K562 (cell line): Measurements from ENCODE around the gene HIVEP1. TPM values are rescaled to one million over a fixed set of nuclear protein-coding genes. Genes with fewer than 3 reads are reported as not detected.

ENCODE experiments used
- ATAC-seq: fragments of 200-7000 bp; cut with Tn5 transposase; 3 replicates; pipeline ENCODE4 v1.9.1; 2020; ENCODE audit warnings: moderate library complexity
- BruUV-seq: library from RNA; stranded (reverse); fragments of 400-500 nt; replicated peaks from 2 replicates; lab custom pipeline; 2021; lab: Mats Ljungman, UMichigan
- CTCF ChIA-PET: fragments of 300-600 bp; formaldehyde crosslinking; extraction: SDS; loops from one replicate; lab custom pipeline; 2021; ENCODE audit warnings: low intra/inter-chr PET ratio; lab: Yijun Ruan, JAX
- POLR2A ChIA-PET: fragments of 300-600, 350-650 bp; sonication (Branson Sonifier 250); formaldehyde crosslinking; extraction: SDS; loops from one replicate; lab custom pipeline; 2021; ENCODE audit warnings: antibody characterized with exemption, inconsistent platforms; lab: Yijun Ruan, JAX
- DNase-seq, 4 experiments: peaks; one replicate each; pipeline versions ENCODE4 v3.0.0 to v3.0.0-alpha.2; 2011 to 2018; ENCODE audit warnings: low spot score in 3 of 4, mixed read lengths in 3 of 4; ENCODE audit errors: extremely low read depth in 1 of 4
- FAIRE-seq: peaks from 2 replicates; lab custom pipeline; 2011; peaks lifted over from hg19 to GRCh38; lab: Jason Lieb, UNC
- H2AFZ ChIP-seq: 2 replicates; pipeline ENCODE4 v1.6.0; 2011; ENCODE audit warnings: low read depth, low read length, control low read depth, inconsistent platforms
- H3K27ac ChIP-seq: fragments of 200-600 bp; 3 replicates; pipeline ENCODE4 v1.8.0; 2011; ENCODE audit warnings: low read depth, mild to moderate bottlenecking, control low read depth, inconsistent platforms, low read length, moderate library complexity, mixed read lengths; ENCODE audit errors: extremely low read depth
- H3K27me3 ChIP-seq, 2 experiments: fragments of 300-600 bp in 1 of 2; 2 replicates in 1 of 2; 3 replicates in 1 of 2; pipeline versions ENCODE4 v1.6.0 to v1.8.0; 2011; ENCODE audit warnings: inconsistent platforms in 2 of 2, low read length in 2 of 2, mild to moderate bottlenecking in 1 of 2, mixed read lengths in 1 of 2, moderate library complexity in 1 of 2; ENCODE audit not compliant: control insufficient read depth in 2 of 2, insufficient read depth in 2 of 2
- H3K36me3 ChIP-seq: fragments of 300-600 bp; 3 replicates; pipeline ENCODE4 v1.8.0; 2011; ENCODE audit warnings: mild to moderate bottlenecking, low read length, inconsistent platforms; ENCODE audit not compliant: control insufficient read depth, insufficient read depth
- H3K4me1 ChIP-seq, 2 experiments: fragments of 200-600 bp in 1 of 2; replicated peaks in 1 of 2; 2 replicates in 1 of 2; 3 replicates in 1 of 2; pipeline versions ENCODE4 v1.5.1 to v1.8.0; 2011; ENCODE audit warnings: inconsistent platforms in 2 of 2, low read length in 2 of 2, mild to moderate bottlenecking in 1 of 2, mixed read lengths in 1 of 2, moderate library complexity in 1 of 2; ENCODE audit not compliant: control insufficient read depth in 2 of 2, insufficient read depth in 2 of 2
- H3K4me2 ChIP-seq: 2 replicates; pipeline ENCODE4 v1.6.1; 2011; ENCODE audit warnings: low read length, control low read depth, inconsistent platforms, mixed read lengths; ENCODE audit not compliant: insufficient read depth
- H3K4me3 ChIP-seq: fragments of 200-600 bp; sonication (generic), shearing (Covaris generic); 2 replicates; pipeline ENCODE4 v1.5.1; 2016; ENCODE audit warnings: control low read depth, inconsistent platforms
- H3K79me2 ChIP-seq: fragments of 200-600 bp; 3 replicates; pipeline ENCODE4 v1.8.0; 2011; ENCODE audit warnings: low read length, inconsistent platforms; ENCODE audit not compliant: control insufficient read depth, insufficient read depth
- H3K9ac ChIP-seq, 2 experiments: 2 replicates each; pipeline versions ENCODE4 v1.6.0 to v1.6.1; 2011; ENCODE audit warnings: low read depth in 2 of 2, low read length in 2 of 2, control low read depth in 1 of 2, inconsistent platforms in 1 of 2, mild to moderate bottlenecking in 1 of 2, mixed read lengths in 1 of 2; ENCODE audit not compliant: insufficient read depth in 1 of 2
- H3K9me1 ChIP-seq: one replicate; pipeline ENCODE4 v1.6.0; 2011; ENCODE audit warnings: inconsistent platforms, mild to moderate bottlenecking, low read length, moderate library complexity; ENCODE audit not compliant: control insufficient read depth, insufficient read depth
- H3K9me3 ChIP-seq: replicated peaks from 2 replicates; pipeline ENCODE4 v1.5.1; 2011; ENCODE audit warnings: low read depth, low read length, inconsistent platforms; ENCODE audit not compliant: control insufficient read depth, insufficient read depth
- H4K20me1 ChIP-seq: replicated peaks from 2 replicates; pipeline ENCODE4 v1.6.1; 2011; ENCODE audit warnings: low read length, inconsistent platforms, mixed read lengths; ENCODE audit not compliant: control insufficient read depth, insufficient read depth
- C11orf30 ChIP-seq: fragments of 450-650 bp; IDR thresholded peaks from 2 replicates; pipeline ENCODE4 v1.6.1; 2016; ENCODE audit warnings: low read depth, mild to moderate bottlenecking
- DDX20 ChIP-seq: fragments of 450-650 bp; IDR thresholded peaks from 2 replicates; pipeline ENCODE4 v1.6.1; 2016; ENCODE audit warnings: missing genetic modification characterization, low read depth, mild to moderate bottlenecking, missing compliant biosample characterization, moderate library complexity
- E2F4 ChIP-seq: sonication (generic); formaldehyde crosslinking; IDR thresholded peaks from 2 replicates; pipeline ENCODE4 v1.8.0; 2022; ENCODE audit warnings: mild to moderate bottlenecking, low read depth, missing genetic modification reagents
- ETV5 ChIP-seq: sonication (generic); formaldehyde crosslinking; IDR thresholded peaks from 2 replicates; pipeline ENCODE4 v1.4.0; 2020; ENCODE audit warnings: low read depth, mild to moderate bottlenecking, missing genetic modification reagents
- HDAC1 ChIP-seq, 2 experiments: fragments of 450-650 bp; IDR thresholded peaks; 2 replicates each; pipeline ENCODE4 v1.6.1; 2016 to 2017; ENCODE audit warnings: inconsistent platforms in 1 of 2, mild to moderate bottlenecking in 1 of 2, moderate library complexity in 1 of 2
- MAFF ChIP-seq: IDR thresholded peaks from 2 replicates; pipeline ENCODE4 v1.6.1; 2012; ENCODE audit warnings: low read length, improper control_type of control experiment
- MAFG ChIP-seq: fragments of 450-650 bp; conservative IDR thresholded peaks from 2 replicates; pipeline ENCODE4 v1.6.1; 2016; ENCODE audit warnings: missing genetic modification characterization, missing compliant biosample characterization
- MAFK ChIP-seq: IDR thresholded peaks from 2 replicates; pipeline ENCODE4 v1.6.1; 2011; ENCODE audit warnings: low read length, improper control_type of control experiment
- MXD1 ChIP-seq: fragments of 250-450 bp; sonication (Bioruptor Pico); IDR thresholded peaks from 2 replicates; pipeline ENCODE4 v1.8.0; 2021; ENCODE audit warnings: borderline replicate concordance, mild to moderate bottlenecking, moderate library complexity; ENCODE audit not compliant: poor library complexity, severe bottlenecking
- MYNN ChIP-seq, 2 experiments: sonication (generic); formaldehyde crosslinking in 1 of 2; IDR thresholded peaks; 2 replicates each; pipeline versions ENCODE4 v1.5.0 to v1.6.1; 2016 to 2020; ENCODE audit warnings: antibody characterized with exemption in 1 of 2, missing genetic modification reagents in 1 of 2
- NFE2 ChIP-seq: IDR thresholded peaks from 2 replicates; pipeline ENCODE4 v1.6.1; 2014; ENCODE audit warnings: antibody characterized with exemption, low read depth
- NFIC ChIP-seq: fragments of 450-650 bp; IDR thresholded peaks from 2 replicates; pipeline ENCODE4 v1.6.1; 2017; ENCODE audit warnings: mild to moderate bottlenecking, inconsistent platforms
- NR2C1 ChIP-seq, 2 experiments: fragments of 450-650 bp; IDR thresholded peaks; 2 replicates each; pipeline ENCODE4 v1.6.1; 2017; ENCODE audit warnings: mild to moderate bottlenecking in 2 of 2, antibody characterized with exemption in 1 of 2, inconsistent platforms in 1 of 2, missing compliant biosample characterization in 1 of 2, missing genetic modification characterization in 1 of 2
- POLR2AphosphoS5 ChIP-seq: IDR thresholded peaks from 2 replicates; pipeline ENCODE4 v1.6.1; 2011; ENCODE audit warnings: mild to moderate bottlenecking, low read depth, low read length, moderate library complexity; ENCODE audit not compliant: control insufficient read depth, insufficient read depth
- POLR2B ChIP-seq: fragments of 450-650 bp; IDR thresholded peaks from 2 replicates; pipeline ENCODE4 v1.6.1; 2018; ENCODE audit warnings: low read depth; ENCODE audit not compliant: partially characterized antibody
- PTRF ChIP-seq: fragments of 450-650 bp; IDR thresholded peaks from 2 replicates; pipeline ENCODE4 v1.6.1; 2016; ENCODE audit warnings: mild to moderate bottlenecking, missing genetic modification characterization, missing compliant biosample characterization
- RBFOX2 ChIP-seq: fragments of 200-400 bp; formaldehyde crosslinking; IDR thresholded peaks from 2 replicates; pipeline ENCODE4 v1.6.1; 2017; ENCODE audit warnings: low read depth, mild to moderate bottlenecking, low read length, moderate library complexity
- RFX7 ChIP-seq: fragments of 250-450 bp; sonication (Bioruptor Pico); IDR thresholded peaks from 2 replicates; pipeline ENCODE4 v1.5.1; 2021; ENCODE audit warnings: mild to moderate bottlenecking
- ZNF133 ChIP-seq: fragments of 250-450 bp; sonication (Bioruptor Pico); IDR thresholded peaks from 2 replicates; pipeline ENCODE4 v1.4.0; 2020; ENCODE audit warnings: mild to moderate bottlenecking
- ZNF316 ChIP-seq: fragments of 450-650 bp; IDR thresholded peaks from 2 replicates; pipeline ENCODE4 v1.6.1; 2016
- ZNF561 ChIP-seq: fragments of 450-650 bp; formaldehyde crosslinking; conservative IDR thresholded peaks from 2 replicates; pipeline ENCODE4 v1.4.0; 2020; ENCODE audit warnings: mild to moderate bottlenecking, moderate library complexity
- ZNF584 ChIP-seq: fragments of 200-800 bp; sonication (Bioruptor generic); IDR thresholded peaks from 2 replicates; pipeline ENCODE4 v1.6.1; 2016; ENCODE audit warnings: low read depth, mild to moderate bottlenecking, missing genetic modification characterization, missing compliant biosample characterization
- ZNF778 ChIP-seq: fragments of 450-650 bp; formaldehyde crosslinking; IDR thresholded peaks from 2 replicates; pipeline ENCODE4 v1.4.0; 2020; ENCODE audit warnings: mild to moderate bottlenecking, moderate library complexity
- WGBS: fragments of 100-300 bp; shearing (Covaris generic); methylation state at CpG from one replicate; pipeline ENCODE4 v1.1.6; 2016; ENCODE audit warnings: low coverage, mixed read lengths; ENCODE audit not compliant: insufficient coverage; ENCODE audit errors: missing lambda C conversion rate; 5-methylcytosine and 5-hydroxymethylcytosine counted together
- in situ Hi-C: fragments of 300-500 bp; cut with MboI; formaldehyde crosslinking; loops from 4 replicates; pipeline ENCODE4 v1.15.0; 2018; ENCODE audit warnings: inconsistent platforms, mixed read lengths
- intact Hi-C: fragments of 100-400 bp; cut with micrococcal nuclease; formaldehyde crosslinking; loops from 2 replicates; pipeline ENCODE4 v1.14.2; 2022
- polyA plus RNA-seq, 8 experiments: library from polyadenylated mRNA; depleted of rRNA in 4 of 8; stranded (reverse) in 5 of 8; unstranded in 3 of 8; fragments of >200 nt; fragmentation: Nextera tagmentation in 2 of 8; fragmentation: Illumina TruSeq in 1 of 8; extraction: Ambion mirVana in 2 of 8; extraction: Trizol in 1 of 8; gene quantifications; 2 replicates each; pipeline versions ENCODE4 v1.2.1 to v1.2.3, GENCODE V29; 2011 to 2014; ENCODE audit warnings: inconsistent platforms in 1 of 8, missing spikeins in 1 of 8
- total RNA-seq, 7 experiments: library from RNA; depleted of rRNA in 6 of 7; stranded (reverse); fragments of >200 nt in 6 of 7; fragmentation: Illumina TruSeq in 2 of 7; extraction: Trizol in 2 of 7; gene quantifications; 2 replicates each; pipeline versions ENCODE4 v1.2.1 to v1.2.3, GENCODE V29; 2011 to 2021; ENCODE audit warnings: low replicate concordance in 1 of 7

The HIVEP1 gene
- total and polyA plus RNA-seq, 9 of the 15 experiments (the other 6 are each of a cell fraction or from before 2014, with no cell fraction given), result 6.0 to 33.3 (median 21.7) TPM

- WGBS, result 85% methylated on average over 1 of the region's 1 CpG
- FAIRE-seq (peak; percentile 68), DNase-seq (peak in 3 of 4 experiments; percentile 30 to 57 (median 36)), ATAC-seq (peak; percentile 72)
- H3K9me1 ChIP-seq, result no peaks in the 10 kb centered on the region
- peaks cover 61% of the 10 kb centered on the region for H3K36me3 ChIP-seq
- in situ Hi-C loops, result no loop called here
- ChIA-PET POLR2A (no interaction called here), CTCF (no interaction called here)
- H3K4me3 ChIP-seq, result no peak overlapping the region
- BruUV-seq, result no TSS peak
- H3K79me2 ChIP-seq, result no peaks in the 10 kb centered on the region
- H2AFZ ChIP-seq, result no peak overlapping the region
- H3K27ac ChIP-seq, result no peak overlapping the region
- no peaks in the 10 kb centered on the region; the same call in 1 of the 2 replicates for H3K9me3 ChIP-seq
- H4K20me1 ChIP-seq, result no peaks in the 10 kb centered on the region
- H3K4me1 ChIP-seq, result no peaks in the 10 kb centered on the region
- no peak overlapping the region for H3K4me2 ChIP-seq
- TF ChIP-seq ZNF316 (peak; percentile 75), ETV5 (no peak), PTRF (tag) (no peak), ZNF584 (no peak), DDX20 (tag) (no peak), C11orf30 (peak; percentile 67), POLR2B (no peak), POLR2AphosphoS5 (no peak), MAFG (peak; percentile 59), RFX7 (no peak), RBFOX2 (no peak), NFIC (peak; percentile 71), NFE2 (peak; percentile 76), MAFK (0 out of 2 replicates have a peak, but pooled peaks have one; percentile 19), NR2C1 (IDR thresholded peaks at IDR 0.05) (no peak), NR2C1 (tag; IDR thresholded peaks at IDR 0.05) (no peak), MAFF (peak; percentile 48), E2F4 (CRISPR knock-in tag) (no peak), ZNF561 (CRISPR knock-in tag) (no peak), ZNF133 (CRISPR knock-in tag) (no peak), HDAC1 (IDR thresholded peaks at IDR 0.05) (no peak), MYNN (IDR thresholded peaks at IDR 0.05) (no peak), MYNN (CRISPR knock-in tag; IDR thresholded peaks at IDR 0.05) (no peak), MXD1 (CRISPR knock-in tag) (no peak), ZNF778 (CRISPR knock-in tag) (no peak)
- intact Hi-C loops, result no loop called here
- H3K27me3 ChIP-seq, result no peaks in the 10 kb centered on the region
- H3K9ac ChIP-seq, result no peak overlapping the region
These were observed 125.4 kb downstream of the HIVEP1 start for GRCh38 chr6:12137480-12137879.
